G401 (cell line): ENCODE results near the gene ENPP5. TPM values are rescaled to one million over a fixed set of nuclear protein-coding genes. Genes with fewer than 3 reads are reported as not detected.
A peak's percentile ranks its signal among the peaks of the same experiment; 100 is the strongest.
"Not testable (repeated sequence)": the region's sequence is repeated elsewhere in the genome, so short reads cannot be mapped to it uniquely, and the experiment has no call there.

ENCODE experiments used
- DNase-seq: peaks from one replicate; pipeline ENCODE4 v3.0.0-alpha.2; 2015; ENCODE audit warnings: low spot score
- in situ Hi-C: cut with HindIII; loops from 2 replicates; pipeline ENCODE4 v1.10.0; 2016; ENCODE audit warnings: low sequenced_read_pairs, mixed read lengths
- total RNA-seq: library from RNA; depleted of rRNA; stranded (reverse); fragments of >200 nt; shearing (Covaris generic); gene quantifications from 2 replicates; pipeline ENCODE4 v1.2.3, GENCODE V29; 2014

The ENPP5 gene
- total RNA-seq, 1 experiment from 2014 or later = not detected

- in situ Hi-C loops = no loop called here
These were observed 13.3 kb upstream of the ENPP5 start for GRCh38 chr6:46184114-46184513.

GRCh38 chr6:46175976-46176375 lies 5.2 kb upstream of the ENPP5 start:
- DNase-seq = no peak
- in situ Hi-C loops = no loop called here

More at GRCh38 chr6:46184114-46184513, 13.3 kb upstream of the ENPP5 start:
- DNase-seq = no peak

- DNase-seq = no peak
- in situ Hi-C loops = no loop called here
These were observed 4.7 kb upstream of the ENPP5 start for GRCh38 chr6:46175446-46175845.

- DNase-seq = no peak
- in situ Hi-C loops = no loop called here
These were observed 4.1 kb upstream of the ENPP5 start for GRCh38 chr6:46174904-46175303.

GRCh38 chr6:46172176-46172575 lies 1.4 kb upstream of the ENPP5 start:
- DNase-seq = no peak
- in situ Hi-C loops = no loop called here

GRCh38 chr6:46160102-46160501 lies 10.7 kb downstream of the ENPP5 start:
- in situ Hi-C loops = no loop called here

GRCh38 chr6:46159229-46159628 lies 11.6 kb downstream of the ENPP5 start:
- in situ Hi-C loops = no loop called here

More at GRCh38 chr6:46160102-46160501, 10.7 kb downstream of the ENPP5 start:
- no peak for DNase-seq

GRCh38 chr6:46156701-46157100 lies 14.1 kb downstream of the ENPP5 start:
- DNase-seq = no peak
- in situ Hi-C loops = no loop called here

More at GRCh38 chr6:46159229-46159628, 11.6 kb downstream of the ENPP5 start:
- no peak for DNase-seq

GRCh38 chr6:46149066-46149465 lies 21.7 kb downstream of the ENPP5 start:
- DNase-seq, in situ Hi-C loops: not testable (repeated sequence)

GRCh38 chr6:46144270-46144669 lies 26.5 kb downstream of the ENPP5 start:
- DNase-seq = no peak
- in situ Hi-C loops = no loop called here

- peak; percentile 53 for DNase-seq
- in situ Hi-C loops = no loop called here
These were observed 32.5 kb downstream of the ENPP5 start for GRCh38 chr6:46138281-46138680.

- in situ Hi-C loops = no loop called here
- no peak for DNase-seq
These were observed 33.4 kb downstream of the ENPP5 start for GRCh38 chr6:46137387-46137786.

GRCh38 chr6:46136831-46137230 lies 33.9 kb downstream of the ENPP5 start:
- in situ Hi-C loops = no loop called here
- DNase-seq = no peak

- DNase-seq = no peak
- in situ Hi-C loops = no loop called here
These were observed 35.6 kb downstream of the ENPP5 start for GRCh38 chr6:46135176-46135575.

GRCh38 chr6:46134216-46134615 lies 36.6 kb downstream of the ENPP5 start:
- in situ Hi-C loops = no loop called here
- DNase-seq = no peak

GRCh38 chr6:46131291-46131690 lies 39.5 kb downstream of the ENPP5 start:
- in situ Hi-C loops, DNase-seq: not testable (repeated sequence)

GRCh38 chr6:46130666-46131065 lies 40.1 kb downstream of the ENPP5 start:
- in situ Hi-C loops = no loop called here
- DNase-seq = no peak

GRCh38 chr6:46129629-46130511 lies 40.9 kb downstream of the ENPP5 start, which contains the start of gene ENPP4:
TSS of gene ENPP4 (plus strand) at chr6:46129989. CDS start at chr6:46139584, 9,595 bp downstream.
- peak; percentile 98 for DNase-seq
- in situ Hi-C loops = no loop called here

GRCh38 chr6:46129291-46129628 lies 41.5 kb downstream of the ENPP5 start:
- in situ Hi-C loops = no loop called here
- no peak for DNase-seq

GRCh38 chr6:46128476-46128875 lies 42.3 kb downstream of the ENPP5 start:
- DNase-seq = no peak
- in situ Hi-C loops = no loop called here

- DNase-seq, in situ Hi-C loops: not testable (repeated sequence)
These were observed 51.1 kb downstream of the ENPP5 start for GRCh38 chr6:46119679-46120078.
